Measurements from ENCODE around the gene NDFIP1. TPM values are rescaled to one million over a fixed set of nuclear protein-coding genes. Genes with fewer than 3 reads are reported as not detected.

NDFIP1 gene
- total and polyA plus RNA-seq, 2 experiments from 2014 or later: 55.2 to 75.3 TPM

DNA sequence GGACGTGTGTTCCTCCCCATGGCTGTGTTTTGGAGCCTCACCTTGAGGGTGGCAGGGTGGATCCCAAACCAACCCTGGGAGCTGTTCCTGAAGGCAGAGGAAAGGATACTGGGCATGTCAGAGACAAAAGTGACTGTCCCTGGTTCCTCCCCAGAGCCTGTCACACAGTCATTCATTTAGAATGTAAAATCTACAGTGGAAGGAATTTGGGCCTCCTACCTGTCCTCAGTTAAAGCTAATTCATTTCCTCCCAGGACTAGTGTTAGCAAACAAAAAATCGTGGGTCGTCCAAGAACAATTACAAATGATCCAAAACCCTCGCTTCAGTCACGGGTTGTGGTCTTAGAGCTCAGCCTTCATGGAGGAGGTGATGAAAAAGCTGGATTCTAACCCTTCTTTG, 83.2 kb downstream of the NDFIP1 start:
- Histone ChIP-seq H3K36me3 (ENCODE audit: low read depth) (no peaks in the 10 kb centered on the region), H3K27ac (no peak overlapping the region), H3K9me3 (ENCODE audit: low read depth) (no peaks in the 10 kb centered on the region), H3K79me2 (ENCODE audit: insufficient read depth) (no peaks in the 10 kb centered on the region), H3K4me2 (ENCODE audit: unreplicated experiment) (no peak overlapping the region), H3K4me1 (ENCODE audit: insufficient read depth) (no peaks in the 10 kb centered on the region), H4K20me1 (ENCODE audit: insufficient read depth) (no peaks in the 10 kb centered on the region), H3K9me2 (ENCODE audit: insufficient read depth) (no peaks in the 10 kb centered on the region), H3K27me3 (replicated peaks; ENCODE audit: insufficient read depth) (no peaks in the 10 kb centered on the region), H3K4me3 (no peak overlapping the region), H3K9ac (no peak overlapping the region), H2AFZ (no peak overlapping the region), H3F3A (ENCODE audit: insufficient read depth) (no peaks in the 10 kb centered on the region)
- no peak for TF ChIP-seq EZH2 (IDR thresholded peaks at IDR 0.05; ENCODE audit: insufficient read depth, poor library complexity, severe bottlenecking)
- in situ Hi-C loops (cut with MboI): no loop called here
- DNase-seq: no peak
- WGBS, 2 experiments (ENCODE audit: low coverage in 1 of 2, low lambda C conversion rate in 2 of 2, missing lambda C conversion rate in 2 of 2): 85 to 90% methylated on average over 5 of the region's 5 CpGs

DNA sequence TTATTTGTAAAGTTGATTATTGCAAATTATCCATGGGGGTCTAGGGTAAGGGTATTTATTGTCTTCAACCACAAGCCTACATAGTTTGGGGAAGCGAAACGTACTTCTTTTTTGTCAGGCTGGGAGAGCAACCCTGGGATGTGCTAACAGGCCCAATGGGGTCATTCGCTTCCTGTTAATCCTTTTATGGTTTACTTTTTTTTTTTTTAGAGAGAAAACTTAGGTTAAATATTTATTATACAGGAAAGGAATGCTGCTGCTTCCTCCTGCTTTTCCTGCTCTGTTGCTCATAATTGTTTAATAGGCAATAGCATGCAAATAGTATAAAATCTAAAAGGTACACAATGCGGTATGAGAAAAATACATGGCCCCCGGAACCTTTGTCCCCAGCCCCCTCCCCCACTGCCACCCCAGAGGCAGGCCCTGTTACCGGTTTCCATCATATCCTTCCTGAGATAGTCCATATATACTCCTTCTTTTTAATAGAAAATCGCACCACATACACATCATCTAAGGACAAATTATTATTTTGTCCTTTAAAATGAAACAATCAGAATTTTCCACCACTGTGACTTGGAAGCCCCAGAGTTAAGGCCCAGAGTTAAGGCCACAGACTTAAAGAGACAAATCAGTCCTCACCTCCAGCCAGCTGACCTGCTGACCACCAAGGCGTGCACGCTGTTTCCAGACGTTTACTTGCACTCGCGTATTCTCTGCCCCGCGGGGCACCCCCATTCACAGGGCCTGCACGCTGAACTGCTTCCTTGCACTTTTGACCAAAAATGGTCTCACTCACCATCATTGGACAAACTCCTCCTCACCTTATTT, 83.9 kb downstream of the NDFIP1 start:
- 94 to 95% methylated on average over 14 to 15 of the region's 15 CpGs for WGBS, 2 experiments (ENCODE audit: low coverage in 1 of 2, low lambda C conversion rate in 2 of 2, missing lambda C conversion rate in 2 of 2)
- no peaks in the 10 kb centered on the region for H4K20me1 ChIP-seq (ENCODE audit: insufficient read depth)
- H3K79me2 ChIP-seq (ENCODE audit: insufficient read depth): no peaks in the 10 kb centered on the region
- no peaks in the 10 kb centered on the region for H3K27me3 ChIP-seq (replicated peaks; ENCODE audit: insufficient read depth)
- H3K36me3 ChIP-seq (ENCODE audit: low read depth): no peaks in the 10 kb centered on the region
- H3K4me1 ChIP-seq (ENCODE audit: insufficient read depth): no peaks in the 10 kb centered on the region
- no peaks in the 10 kb centered on the region for H3K9me3 ChIP-seq (ENCODE audit: low read depth)
- H3K4me3 ChIP-seq: no peak overlapping the region
- H3K9ac ChIP-seq: no peak overlapping the region
- no peak for DNase-seq
- no peaks in the 10 kb centered on the region for H3F3A ChIP-seq (ENCODE audit: insufficient read depth)
- H3K9me2 ChIP-seq (ENCODE audit: insufficient read depth): no peaks in the 10 kb centered on the region
- TF ChIP-seq EZH2phosphoT487 (IDR thresholded peaks at IDR 0.05; ENCODE audit: insufficient read depth, low read depth) (no peak), EZH2 (IDR thresholded peaks at IDR 0.05; ENCODE audit: insufficient read depth, poor library complexity, severe bottlenecking) (no peak)
- H3K4me2 ChIP-seq (ENCODE audit: unreplicated experiment): no peak overlapping the region
- no peak overlapping the region for H2AFZ ChIP-seq
- H3K27ac ChIP-seq: no peak overlapping the region
- in situ Hi-C loops (cut with MboI): no loop called here

DNA sequence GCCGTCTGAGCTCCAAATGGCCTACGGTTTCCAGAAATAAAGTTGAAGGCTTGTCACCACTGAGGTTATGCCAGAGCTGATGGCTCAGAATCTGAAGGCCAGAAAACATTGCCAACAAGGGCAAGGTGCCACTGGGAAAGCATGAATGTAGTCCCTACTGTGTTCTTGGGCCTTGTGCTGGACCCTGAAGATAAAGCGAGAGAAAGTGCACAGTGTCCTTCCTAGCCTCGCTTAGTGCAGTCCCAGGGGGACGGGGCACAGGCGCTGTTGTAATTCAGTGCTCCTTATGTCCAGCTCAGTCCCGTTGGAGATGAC, 84.5 kb downstream of the NDFIP1 start:
- no peaks in the 10 kb centered on the region for H3K36me3 ChIP-seq (ENCODE audit: low read depth)
- H3K27me3 ChIP-seq (replicated peaks; ENCODE audit: insufficient read depth): no peaks in the 10 kb centered on the region
- H3K9me3 ChIP-seq (ENCODE audit: low read depth): no peaks in the 10 kb centered on the region
- TF ChIP-seq EZH2 (IDR thresholded peaks at IDR 0.05; ENCODE audit: insufficient read depth, poor library complexity, severe bottlenecking) (no peak), EZH2phosphoT487 (IDR thresholded peaks at IDR 0.05; ENCODE audit: insufficient read depth, low read depth) (no peak)
- DNase-seq: no peak
- H3K4me2 ChIP-seq (ENCODE audit: unreplicated experiment): no peak overlapping the region
- no peaks in the 10 kb centered on the region for H3F3A ChIP-seq (ENCODE audit: insufficient read depth)
- H4K20me1 ChIP-seq (ENCODE audit: insufficient read depth): no peaks in the 10 kb centered on the region
- H3K4me3 ChIP-seq: no peak overlapping the region
- H3K9me2 ChIP-seq (ENCODE audit: insufficient read depth): no peaks in the 10 kb centered on the region
- H3K79me2 ChIP-seq (ENCODE audit: insufficient read depth): no peaks in the 10 kb centered on the region
- 76 to 83% methylated on average over 7 of the region's 7 CpGs for WGBS, 2 experiments (ENCODE audit: low coverage in 1 of 2, low lambda C conversion rate in 2 of 2, missing lambda C conversion rate in 2 of 2)
- H3K9ac ChIP-seq: no peak overlapping the region
- no peak overlapping the region for H3K27ac ChIP-seq
- H2AFZ ChIP-seq: no peak overlapping the region
- H3K4me1 ChIP-seq (ENCODE audit: insufficient read depth): no peaks in the 10 kb centered on the region
- in situ Hi-C loops (cut with MboI): no loop called here

DNA sequence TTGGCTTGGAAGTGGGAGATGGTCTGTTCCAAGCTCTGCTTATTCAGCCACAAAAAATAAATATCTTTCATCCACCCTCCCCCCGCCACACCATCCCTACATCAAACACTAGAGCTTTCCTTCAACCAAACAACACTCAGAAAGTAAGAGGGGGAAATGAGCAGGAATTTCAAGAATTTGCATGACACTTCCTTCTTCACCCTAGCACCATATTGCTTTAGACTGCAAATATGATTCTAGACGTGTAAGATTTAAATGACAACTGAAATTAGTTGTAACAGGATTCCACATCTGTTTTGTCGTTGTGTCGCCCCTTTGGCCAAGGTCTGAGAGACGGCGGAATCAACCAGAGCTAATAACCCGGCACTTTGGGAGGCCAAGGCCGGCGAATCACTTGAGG, 88.5 kb downstream of the NDFIP1 start:
- Histone ChIP-seq H3K4me3 (no peak overlapping the region), H3K27me3 (replicated peaks; ENCODE audit: insufficient read depth) (no peaks in the 10 kb centered on the region), H3F3A (ENCODE audit: insufficient read depth) (peaks cover 14% of the 10 kb centered on the region), H3K79me2 (ENCODE audit: insufficient read depth) (no peaks in the 10 kb centered on the region), H3K4me1 (ENCODE audit: insufficient read depth) (peaks cover 12% of the 10 kb centered on the region), H4K20me1 (ENCODE audit: insufficient read depth) (no peaks in the 10 kb centered on the region), H3K9ac (no peak overlapping the region), H3K9me3 (ENCODE audit: low read depth) (no peaks in the 10 kb centered on the region), H2AFZ (no peak overlapping the region), H3K9me2 (ENCODE audit: insufficient read depth) (no peaks in the 10 kb centered on the region), H3K36me3 (ENCODE audit: low read depth) (no peaks in the 10 kb centered on the region), H3K4me2 (ENCODE audit: unreplicated experiment) (no peak overlapping the region), H3K27ac (no peak overlapping the region)
- DNase-seq: no peak
- in situ Hi-C loops (cut with MboI): no loop called here
- 81 to 89% methylated on average over 8 to 9 of the region's 9 CpGs for WGBS, 2 experiments (ENCODE audit: low coverage in 1 of 2, low lambda C conversion rate in 2 of 2, missing lambda C conversion rate in 2 of 2)
- no peak for TF ChIP-seq EZH2 (IDR thresholded peaks at IDR 0.05; ENCODE audit: insufficient read depth, poor library complexity, severe bottlenecking)
- TF ChIP-seq EZH2phosphoT487 (IDR thresholded peaks at IDR 0.05; ENCODE audit: insufficient read depth, low read depth): no peak
